CD14-positive monocyte (primary cell): Measurements from ENCODE around the gene ZMYM3. TPM values are rescaled to one million over a fixed set of nuclear protein-coding genes. Genes with fewer than 3 reads are reported as not detected.

Source experiments
- DNase-seq, 3 donors: peaks; one replicate each; pipeline ENCODE4 v3.0.0-alpha.2; 2011 to 2022
- H2AFZ ChIP-seq: 2 replicates; pipeline ENCODE4 v1.6.0; 2012; ENCODE audit warnings: mild to moderate bottlenecking, low read depth, low read length, inconsistent platforms; ENCODE audit not compliant: insufficient read depth, poor library complexity, severe bottlenecking
- H3K27ac ChIP-seq, 2 donors: 1 replicate in 1 of 2; 2 replicates in 1 of 2; pipeline ENCODE4 v1.5.1; 2012 to 2013; ENCODE audit warnings: low read length in 2 of 2, control low read depth in 1 of 2, inconsistent platforms in 1 of 2, low read depth in 1 of 2, mild to moderate bottlenecking in 1 of 2
- H3K27me3 ChIP-seq, 2 donors: one replicate each; pipeline versions ENCODE4 v1.6.0 to v1.6.1; 2011 to 2013; ENCODE audit warnings: low read length in 2 of 2; ENCODE audit not compliant: control insufficient read depth in 2 of 2, insufficient read depth in 2 of 2
- H3K36me3 ChIP-seq, 2 donors: replicated peaks in 1 of 2; 1 replicate in 1 of 2; 2 replicates in 1 of 2; pipeline versions ENCODE4 v1.5.1 to v1.6.1; 2012 to 2013; ENCODE audit warnings: low read length in 2 of 2, control low read depth in 1 of 2, inconsistent platforms in 1 of 2, mild to moderate bottlenecking in 1 of 2; ENCODE audit not compliant: insufficient read depth in 2 of 2, control insufficient read depth in 1 of 2
- H3K4me1 ChIP-seq, 2 donors: 1 replicate in 1 of 2; 2 replicates in 1 of 2; pipeline versions ENCODE4 v1.5.1 to v1.6.1; 2012 to 2013; ENCODE audit warnings: low read length in 2 of 2, control low read depth in 1 of 2, inconsistent platforms in 1 of 2, mild to moderate bottlenecking in 1 of 2, moderate library complexity in 1 of 2; ENCODE audit not compliant: insufficient read depth in 2 of 2, control insufficient read depth in 1 of 2
- H3K4me2 ChIP-seq: replicated peaks from 2 replicates; pipeline ENCODE3; 2012; ENCODE audit warnings: low read length, moderate library complexity, mild to moderate bottlenecking; ENCODE audit not compliant: poor library complexity, severe bottlenecking; ENCODE audit errors: extremely low read depth
- H3K4me3 ChIP-seq, 3 experiments: fragments of 200-600 bp in 1 of 3; sonication (generic) in 1 of 3; replicated peaks in 1 of 3; 1 replicate in 2 of 3; 2 replicates in 1 of 3; pipeline ENCODE4 v1.5.1; 2011 to 2013; ENCODE audit warnings: low read length in 3 of 3, mild to moderate bottlenecking in 3 of 3, control low read depth in 2 of 3, low read depth in 2 of 3, inconsistent platforms in 1 of 3, moderate library complexity in 1 of 3
- H3K79me2 ChIP-seq: 2 replicates; pipeline ENCODE4 v1.6.0; 2012; ENCODE audit warnings: mild to moderate bottlenecking, control low read depth, inconsistent platforms, low read length, moderate library complexity; ENCODE audit not compliant: insufficient read depth
- H3K9ac ChIP-seq: 2 replicates; pipeline ENCODE4 v1.6.0; 2017; ENCODE audit warnings: low read length, mild to moderate bottlenecking; ENCODE audit not compliant: insufficient read depth, poor library complexity, severe bottlenecking
- H3K9me3 ChIP-seq, 2 donors: replicated peaks in 1 of 2; 1 replicate in 1 of 2; 2 replicates in 1 of 2; pipeline versions ENCODE4 v1.5.1 to v1.6.1; 2012 to 2013; ENCODE audit warnings: low read length in 2 of 2, control low read depth in 1 of 2; ENCODE audit not compliant: control insufficient read depth in 1 of 2, insufficient read depth in 1 of 2
- H4K20me1 ChIP-seq: 2 replicates; pipeline ENCODE4 v1.6.0; 2012; ENCODE audit warnings: mild to moderate bottlenecking, low read length, control low read depth, moderate library complexity; ENCODE audit not compliant: insufficient read depth
- H3K27ac Mint-ChIP-seq, 7 donors: one replicate each; pipeline ENCODE4 v1.8.0; 2020; ENCODE audit warnings: mild to moderate bottlenecking in 7 of 7, mixed read lengths in 7 of 7, moderate library complexity in 6 of 7, inconsistent platforms in 2 of 7
- H3K27me3 Mint-ChIP-seq, 3 donors: one replicate each; pipeline ENCODE4 v1.8.0; 2021 to 2022; ENCODE audit warnings: low read depth in 3 of 3, mild to moderate bottlenecking in 3 of 3, mixed read lengths in 3 of 3, moderate library complexity in 3 of 3, inconsistent platforms in 1 of 3
- H3K36me3 Mint-ChIP-seq, 2 donors: one replicate each; pipeline ENCODE4 v1.8.0; 2020; ENCODE audit warnings: mixed read lengths in 2 of 2, inconsistent platforms in 1 of 2, mild to moderate bottlenecking in 1 of 2
- H3K4me1 Mint-ChIP-seq: one replicate; pipeline ENCODE4 v1.8.0; 2020; ENCODE audit warnings: mild to moderate bottlenecking, mixed read lengths
- H3K4me3 Mint-ChIP-seq, 2 donors: one replicate each; pipeline ENCODE4 v1.8.0; 2020; ENCODE audit warnings: mild to moderate bottlenecking in 2 of 2, mixed read lengths in 2 of 2, moderate library complexity in 1 of 2
- H3K9me3 Mint-ChIP-seq, 7 donors: one replicate each; pipeline ENCODE4 v1.8.0; 2020 to 2022; ENCODE audit warnings: mixed read lengths in 7 of 7, mild to moderate bottlenecking in 6 of 7, moderate library complexity in 6 of 7, inconsistent platforms in 2 of 7
- WGBS: methylation state at CpG from one replicate; pipeline ENCODE4 v1.1.5; 2013; ENCODE audit warnings: missing lambda C conversion rate; ENCODE audit not compliant: insufficient coverage; 5-methylcytosine and 5-hydroxymethylcytosine counted together
- intact Hi-C, 2 donors: fragments of 100-400 bp; cut with micrococcal nuclease; formaldehyde crosslinking; loops; one replicate each; pipeline versions ENCODE4 v1.15.0 to v1.15.1; 2023
- polyA plus RNA-seq, 3 donors: library from polyadenylated mRNA; depleted of rRNA in 1 of 3; unstranded in 2 of 3; stranded (reverse) in 1 of 3; fragments of 300-500 nt in 2 of 3; fragments of >200 nt in 1 of 3; fragmentation: Illumina TruSeq in 2 of 3; gene quantifications; 1 replicate in 2 of 3; 2 replicates in 1 of 3; pipeline ENCODE4 v1.2.3, GENCODE V29; 2012 to 2021
- TF ChIP-seq, protein P1 (sequence below): fragments of 200-600 bp; IDR thresholded peaks from one replicate; pipeline ENCODE4 v1.8.0; 2022; ENCODE audit warnings: antibody characterized with exemption, mild to moderate bottlenecking

ZMYM3 gene
- polyA plus RNA-seq, 3 donors: 3.9 to 13.2 (median 4.8) TPM

DNA sequence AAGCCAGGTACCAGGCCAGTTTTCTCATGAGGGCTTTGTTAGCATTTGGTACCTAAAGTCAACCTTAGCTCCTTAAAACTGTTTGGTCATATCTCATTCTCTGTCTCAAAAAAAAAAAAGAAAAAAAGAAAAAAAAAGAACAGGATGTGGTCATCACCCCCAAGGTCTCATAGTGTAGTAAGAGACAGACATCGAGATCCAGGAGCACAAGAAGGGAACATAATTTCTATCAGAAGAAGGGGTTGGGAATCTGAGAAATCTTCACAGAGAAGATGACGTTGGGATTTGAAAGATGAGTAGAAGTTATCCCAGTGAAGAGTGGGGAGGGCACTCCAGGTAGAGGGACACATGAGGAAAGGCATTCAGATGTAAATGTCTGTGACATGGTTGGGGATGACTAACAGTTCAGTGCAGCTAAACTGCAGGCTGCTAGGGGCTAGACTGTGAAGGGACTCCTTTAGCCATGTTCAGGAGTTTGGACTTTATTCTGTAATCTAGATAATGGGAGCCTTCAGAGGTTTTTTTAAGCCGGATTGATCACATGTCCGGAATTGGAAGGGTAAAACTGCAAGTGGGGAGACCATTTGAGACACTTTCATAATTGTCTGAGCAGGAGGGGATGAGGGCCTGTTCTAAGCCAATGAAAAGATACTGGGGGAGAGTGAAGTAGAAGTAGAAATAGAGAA lies 57.8 kb downstream of the ZMYM3 start:
- WGBS: no CpG with 5 or more reads among the region's 4 CpGs
- Mint-ChIP-seq H3K27me3 (no peaks in the 10 kb centered on the region), H3K9me3 (peaks cover 0 to 1% (median 0%) of the 10 kb centered on the region in 7 donors), H3K4me1 (peaks cover 32% of the 10 kb centered on the region), H3K4me3 (peak overlapping the region; percentile 67 to 91), H3K36me3 (peaks cover 5 to 6% of the 10 kb centered on the region in 2 donors), H3K27ac (peak overlapping the region in 6 of 7 donors; percentile 38 to 91 (median 76))
- DNase-seq: no peak
- H3K27me3 ChIP-seq: no peaks in the 10 kb centered on the region
- peak overlapping the region; percentile 40 for H2AFZ ChIP-seq
- peak overlapping the region in 1 of 2 donors; percentile 70 for H3K27ac ChIP-seq
- no peaks in the 10 kb centered on the region for H3K36me3 ChIP-seq
- H3K79me2 ChIP-seq: peaks cover 47% of the 10 kb centered on the region
- H3K4me2 ChIP-seq: peak overlapping the region; percentile 74
- no peaks in the 10 kb centered on the region for H4K20me1 ChIP-seq
- H3K4me1 ChIP-seq: peaks cover 16 to 22% of the 10 kb centered on the region in 2 donors
- intact Hi-C loops: loop anchor here in 1 of 2 donors (10.0 kb wide), 1 partner anchor 59 kb away; the partner anchor contains the start of gene ZMYM3
- no peaks in the 10 kb centered on the region for H3K9me3 ChIP-seq
- TF ChIP-seq, protein P1, sequence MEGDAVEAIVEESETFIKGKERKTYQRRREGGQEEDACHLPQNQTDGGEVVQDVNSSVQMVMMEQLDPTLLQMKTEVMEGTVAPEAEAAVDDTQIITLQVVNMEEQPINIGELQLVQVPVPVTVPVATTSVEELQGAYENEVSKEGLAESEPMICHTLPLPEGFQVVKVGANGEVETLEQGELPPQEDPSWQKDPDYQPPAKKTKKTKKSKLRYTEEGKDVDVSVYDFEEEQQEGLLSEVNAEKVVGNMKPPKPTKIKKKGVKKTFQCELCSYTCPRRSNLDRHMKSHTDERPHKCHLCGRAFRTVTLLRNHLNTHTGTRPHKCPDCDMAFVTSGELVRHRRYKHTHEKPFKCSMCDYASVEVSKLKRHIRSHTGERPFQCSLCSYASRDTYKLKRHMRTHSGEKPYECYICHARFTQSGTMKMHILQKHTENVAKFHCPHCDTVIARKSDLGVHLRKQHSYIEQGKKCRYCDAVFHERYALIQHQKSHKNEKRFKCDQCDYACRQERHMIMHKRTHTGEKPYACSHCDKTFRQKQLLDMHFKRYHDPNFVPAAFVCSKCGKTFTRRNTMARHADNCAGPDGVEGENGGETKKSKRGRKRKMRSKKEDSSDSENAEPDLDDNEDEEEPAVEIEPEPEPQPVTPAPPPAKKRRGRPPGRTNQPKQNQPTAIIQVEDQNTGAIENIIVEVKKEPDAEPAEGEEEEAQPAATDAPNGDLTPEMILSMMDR: no peak
- peak overlapping the region in 2 of 3 experiments; percentile 66 to 80 for H3K4me3 ChIP-seq
- peak overlapping the region; percentile 11 for H3K9ac ChIP-seq

DNA sequence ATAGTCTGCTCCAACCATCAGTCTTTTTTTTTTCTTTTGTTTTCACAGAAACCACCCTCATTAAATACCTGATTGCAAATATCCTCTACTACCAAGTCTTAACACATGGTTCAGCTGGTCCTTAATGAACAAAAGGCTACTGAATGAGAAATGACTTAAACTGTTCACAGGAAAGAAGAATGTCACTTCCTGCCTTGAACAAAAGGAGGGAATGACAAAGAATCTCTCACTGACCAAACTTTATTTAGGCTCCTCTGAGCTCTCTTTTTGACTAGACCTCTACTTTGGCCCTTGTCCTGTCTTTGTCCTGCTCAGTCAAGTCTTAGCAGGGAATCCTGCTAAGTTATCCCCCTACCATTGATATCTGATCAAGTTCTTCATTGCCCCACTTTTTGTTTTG lies 62.7 kb downstream of the ZMYM3 start:
- H3K27ac Mint-ChIP-seq: peak overlapping the region in 4 of 7 donors; percentile 41 to 75 (median 72)

More for the DNA sequence above, 62.7 kb downstream of the ZMYM3 start:
- Histone ChIP-seq H3K9me3 (no peaks in the 10 kb centered on the region), H4K20me1 (peaks cover 3% of the 10 kb centered on the region), H3K36me3 (no peaks in the 10 kb centered on the region), H3K27ac (peak overlapping the region in 1 of 2 donors; percentile 26), H3K4me2 (no peak overlapping the region), H3K27me3 (no peaks in the 10 kb centered on the region), H3K79me2 (peaks cover 41% of the 10 kb centered on the region), H3K9ac (no peak overlapping the region), H3K4me1 (peaks cover 3 to 7% of the 10 kb centered on the region in 2 donors), H2AFZ (no peak overlapping the region), H3K4me3 (no peak overlapping the region)
- no peak for DNase-seq
- Mint-ChIP-seq H3K4me3 (no peak overlapping the region), H3K9me3 (peaks cover 0 to 2% (median 0%) of the 10 kb centered on the region in 7 donors), H3K27me3 (no peaks in the 10 kb centered on the region), H3K4me1 (peaks cover 18% of the 10 kb centered on the region), H3K36me3 (peaks cover 10 to 11% of the 10 kb centered on the region in 2 donors)
- intact Hi-C loops: loop anchor here in 1 of 2 donors (10.0 kb wide), 1 partner anchor 64 kb away; the partner anchor contains the start of gene ZMYM3
- TF ChIP-seq, protein P1: no peak

Other genes starting within 250 kb of the ZMYM3 start
- 10 to 100 TPM in 1 of 3 donors, 1 to 10 TPM in 2; 4.2 to 12.9 (median 5.0) TPM for gene SNX12, start 185.8 kb downstream of the ZMYM3 start, polyA plus RNA-seq
- gene FOXO4, start 158.3 kb downstream of the ZMYM3 start, polyA plus RNA-seq: 1 to 10 TPM; 1.4 to 9.2 (median 1.5) TPM
- gene CXorf65, start 147.4 kb downstream of the ZMYM3 start, polyA plus RNA-seq: 1 to 10 TPM in 1 of 3 donors, not detected in 2; 3.8 TPM
- gene IL2RG, start 142.6 kb downstream of the ZMYM3 start, polyA plus RNA-seq: 100 to 1,000 TPM in 1 of 3 donors, 10 to 100 TPM in 2; 48.3 to 105 (median 94.5) TPM
- gene MED12, start 135.5 kb downstream of the ZMYM3 start, polyA plus RNA-seq: 10 to 100 TPM in 1 of 3 donors, 1 to 10 TPM in 2; 2.4 to 17.8 (median 5.0) TPM
- under 1 TPM in 2 of 3 donors, not detected in 1; 0.05 to 0.80 TPM for gene NLGN3, start 109.3 kb downstream of the ZMYM3 start, polyA plus RNA-seq
- not detected for gene GJB1, start 30.9 kb downstream of the ZMYM3 start, polyA plus RNA-seq
- gene NONO, start 29.5 kb upstream of the ZMYM3 start, polyA plus RNA-seq: 100 to 1,000 TPM; 111 to 133 (median 122) TPM
- 1 to 10 TPM in 1 of 3 donors, not detected in 2; 1.2 TPM for gene ITGB1BP2, start 47.6 kb upstream of the ZMYM3 start, polyA plus RNA-seq
- gene TAF1, start 112.2 kb upstream of the ZMYM3 start, polyA plus RNA-seq: 10 to 100 TPM in 1 of 3 donors, 1 to 10 TPM in 2; 4.0 to 19.7 (median 5.2) TPM